Activated CD4-positive, alpha-beta T cell treated with anti-CD3 and anti-CD28 coated beads, Interleukin-2, amount 50 U/mL, for 16 hours (primary cell): ENCODE measurements around the gene NDUFS5.
A peak's percentile ranks its signal among the peaks of the same experiment; 100 is the strongest.
"Not testable (repeated sequence)": the region's sequence is repeated elsewhere in the genome, so short reads cannot be mapped to it uniquely, and the experiment has no call there.

Experiments used
- DNase-seq: peaks from one replicate; pipeline ENCODE4 v3.0.0-alpha.2; 2020

NDUFS5 gene

DNA sequence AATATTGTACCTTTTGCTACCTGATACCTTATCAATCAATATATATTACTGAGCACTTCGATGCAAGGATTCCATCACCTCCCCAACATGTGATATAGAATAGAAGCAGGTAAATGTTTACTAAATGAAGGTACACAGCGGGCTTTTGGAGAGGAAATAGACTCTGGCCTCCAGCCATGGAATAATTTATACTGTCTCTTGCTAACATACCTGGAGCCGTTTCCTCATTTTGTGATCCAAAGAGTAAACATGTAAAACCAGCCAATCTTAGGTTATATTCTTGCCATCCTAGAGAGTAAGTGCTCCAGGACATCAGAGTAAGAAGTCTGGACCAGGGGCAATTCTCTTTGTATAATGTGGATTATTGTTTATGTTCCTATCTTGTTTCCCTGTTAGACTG is 39.4 kb downstream of the NDUFS5 start:
- DNase-seq, result no peak

DNA sequence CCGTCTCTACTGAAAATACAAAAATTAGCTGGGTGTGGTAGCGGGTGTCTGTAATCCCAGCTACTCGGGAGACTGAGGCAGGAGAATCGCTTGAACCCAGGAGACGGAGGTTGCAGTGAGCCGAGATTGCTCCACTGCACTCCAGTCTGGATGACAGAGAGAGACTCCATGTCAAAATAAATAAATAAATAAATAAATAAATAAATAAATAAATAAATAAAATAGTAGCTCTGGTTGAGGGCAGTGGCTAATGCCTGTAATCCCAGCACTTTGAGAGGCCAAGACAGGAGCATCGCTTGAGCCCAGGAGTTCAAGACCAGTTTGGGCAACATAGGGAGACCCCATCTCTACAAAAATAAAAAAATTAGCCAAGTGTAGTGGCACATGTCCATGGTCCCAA is 42.1 kb downstream of the NDUFS5 start:
- not testable (repeated sequence) for DNase-seq

DNA sequence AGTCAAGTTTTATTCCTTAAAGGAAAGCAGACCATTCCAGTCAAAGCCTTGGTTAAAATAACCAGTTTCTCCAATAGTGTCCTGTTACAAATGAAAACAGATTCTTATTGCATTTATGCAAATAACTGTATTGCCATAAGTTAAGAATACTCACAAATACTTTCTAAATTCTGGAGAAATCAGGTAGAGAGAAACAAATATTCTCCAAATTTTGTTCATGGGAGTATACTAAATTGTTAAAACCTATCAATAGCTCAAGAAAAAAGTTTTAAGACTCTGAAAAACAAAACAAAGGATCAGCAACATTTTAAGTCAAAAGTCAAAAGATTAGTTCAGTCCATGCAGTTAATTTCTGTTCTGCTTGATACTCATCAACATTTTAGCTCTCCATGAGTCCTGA is 45.4 kb downstream of the NDUFS5 start:
- not testable (repeated sequence) for DNase-seq

DNA sequence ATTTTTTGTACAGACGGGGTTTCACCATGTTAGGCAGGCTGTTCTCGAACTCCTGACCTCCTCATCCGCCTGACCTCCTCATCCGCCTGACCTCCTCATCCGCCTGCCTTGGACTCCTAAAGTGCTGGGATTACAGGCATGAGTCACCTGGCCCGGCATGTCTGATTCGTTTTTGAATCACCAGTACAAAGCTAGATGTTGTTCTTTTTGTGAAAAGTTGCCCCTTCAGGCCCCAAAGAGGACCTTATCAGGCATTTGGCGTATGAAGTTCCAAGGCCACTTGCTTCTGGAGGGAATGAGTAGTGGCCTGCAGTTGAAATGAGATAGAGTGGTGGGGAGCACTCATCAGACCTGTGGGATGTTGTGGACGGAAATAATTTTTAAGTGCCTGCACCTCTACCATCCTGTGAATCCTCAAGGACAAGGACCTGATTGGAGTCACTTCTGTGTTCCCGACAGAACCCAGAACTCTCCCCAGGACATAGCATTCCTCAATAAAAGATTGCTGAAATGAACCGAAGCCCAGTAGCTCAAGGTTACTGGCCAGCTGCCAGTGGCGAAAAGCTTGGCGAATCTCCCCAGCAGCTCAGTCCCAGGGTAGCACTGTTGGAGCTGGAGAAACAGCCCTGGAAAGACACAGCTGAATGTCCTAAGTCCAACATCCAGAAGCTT is 50.1 kb downstream of the NDUFS5 start:
- no peak for DNase-seq

DNA sequence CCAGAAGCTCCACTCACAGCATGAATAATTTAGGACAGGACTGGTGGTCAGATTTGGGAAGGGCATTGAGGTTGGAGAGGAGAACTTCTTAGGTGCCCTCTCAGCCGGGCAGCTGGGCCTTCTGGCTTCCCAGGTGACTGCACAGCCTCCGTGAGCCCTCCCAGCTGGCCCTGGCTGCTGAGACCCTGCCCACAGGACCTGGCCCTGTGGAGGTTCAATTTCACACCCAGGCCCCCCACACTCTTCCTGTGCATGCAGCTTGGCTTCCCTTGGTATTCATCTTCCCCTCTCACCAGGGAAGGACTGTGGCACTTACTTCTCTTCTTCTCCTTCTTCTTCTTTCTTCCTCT is 50.6 kb downstream of the NDUFS5 start:
- DNase-seq, result no peak

DNA sequence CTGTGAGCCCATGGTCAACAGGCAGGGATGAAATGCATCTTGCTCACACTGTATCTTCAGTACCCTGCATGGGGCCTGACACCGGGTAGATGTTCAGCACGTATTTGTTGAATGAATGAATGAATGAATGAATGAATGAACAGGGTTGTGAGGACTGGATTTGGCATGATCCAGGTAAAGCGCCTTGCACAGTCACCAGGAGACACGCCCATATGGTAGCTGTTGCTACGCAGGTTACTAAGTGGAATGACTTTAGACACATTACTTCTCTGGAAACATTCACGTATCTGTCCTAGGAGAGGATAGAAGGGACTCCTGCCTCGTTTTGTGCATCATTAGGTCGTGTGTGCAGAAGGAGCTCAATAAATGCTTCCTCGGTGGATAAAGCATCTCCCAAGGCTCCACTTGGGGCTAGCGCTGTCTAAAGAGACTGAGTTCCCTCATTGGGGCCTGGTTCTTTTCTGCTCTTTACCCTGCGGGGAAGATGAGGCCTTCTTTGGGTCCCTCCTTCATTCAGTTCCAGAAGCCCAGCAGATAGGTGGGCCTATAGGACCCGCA is 54.2 kb downstream of the NDUFS5 start:
- DNase-seq, result no peak

DNA sequence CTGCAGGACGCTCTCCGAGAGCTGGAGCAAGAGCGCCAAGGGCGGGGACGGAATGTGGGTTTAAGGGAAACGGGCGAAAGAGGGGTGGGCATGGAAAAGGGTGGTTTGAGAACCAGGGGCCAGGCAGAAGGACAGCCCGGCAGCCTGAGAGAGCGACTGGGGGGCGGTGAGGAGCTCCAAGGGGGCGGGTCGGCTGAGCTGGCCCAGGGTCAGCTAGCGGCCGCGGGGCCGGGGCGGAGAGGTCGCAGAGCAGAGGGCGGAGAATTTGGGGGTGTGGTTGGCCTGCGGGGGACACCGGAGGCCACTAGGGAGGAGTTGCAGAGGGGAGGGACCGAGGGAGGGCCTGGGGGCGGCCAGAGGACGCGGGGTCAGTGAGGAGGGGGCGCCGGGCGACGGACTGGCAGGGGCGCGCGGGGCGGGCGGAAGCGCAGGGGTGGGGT is 54.7 kb downstream of the NDUFS5 start:
- no peak for DNase-seq

DNA sequence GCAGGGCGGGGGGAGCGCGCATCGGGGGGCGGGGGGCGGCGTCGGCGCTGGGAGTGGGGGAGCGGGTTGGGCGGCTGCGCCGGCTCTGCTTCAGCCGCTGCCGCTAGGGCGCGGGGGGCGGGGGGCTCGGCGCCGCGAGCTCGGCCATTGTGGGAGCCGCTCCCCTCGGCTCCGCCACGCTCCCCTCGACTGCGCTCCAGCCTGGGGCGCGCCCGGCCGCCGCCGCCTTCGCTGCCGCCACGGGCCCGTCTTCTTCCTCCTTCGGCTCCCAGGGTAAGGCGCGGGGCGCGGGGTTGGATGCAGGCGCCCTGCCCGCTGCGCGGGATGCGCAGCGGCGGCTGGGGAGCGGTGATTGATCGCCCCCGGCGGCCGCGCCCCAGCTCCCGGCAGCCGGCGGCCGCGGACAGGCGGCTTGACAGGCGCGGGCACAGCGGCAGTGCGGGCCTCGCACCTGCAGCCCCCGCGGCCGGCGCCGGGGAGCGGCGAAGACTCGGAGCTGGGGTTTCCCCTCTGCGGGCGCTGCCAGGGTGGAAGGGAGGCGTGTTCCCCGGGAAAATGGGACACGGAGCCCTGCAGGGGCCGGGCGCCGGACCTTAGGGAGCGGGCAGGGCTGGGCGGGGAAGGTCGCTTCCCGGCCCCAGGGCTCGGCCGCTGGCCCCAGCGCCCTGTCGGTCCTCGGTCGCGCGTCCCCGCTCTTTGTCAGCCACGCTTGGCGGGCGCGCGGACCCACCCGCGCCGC is 55.3 kb downstream of the NDUFS5 start:
- DNase-seq, result peak; percentile 14

DNA sequence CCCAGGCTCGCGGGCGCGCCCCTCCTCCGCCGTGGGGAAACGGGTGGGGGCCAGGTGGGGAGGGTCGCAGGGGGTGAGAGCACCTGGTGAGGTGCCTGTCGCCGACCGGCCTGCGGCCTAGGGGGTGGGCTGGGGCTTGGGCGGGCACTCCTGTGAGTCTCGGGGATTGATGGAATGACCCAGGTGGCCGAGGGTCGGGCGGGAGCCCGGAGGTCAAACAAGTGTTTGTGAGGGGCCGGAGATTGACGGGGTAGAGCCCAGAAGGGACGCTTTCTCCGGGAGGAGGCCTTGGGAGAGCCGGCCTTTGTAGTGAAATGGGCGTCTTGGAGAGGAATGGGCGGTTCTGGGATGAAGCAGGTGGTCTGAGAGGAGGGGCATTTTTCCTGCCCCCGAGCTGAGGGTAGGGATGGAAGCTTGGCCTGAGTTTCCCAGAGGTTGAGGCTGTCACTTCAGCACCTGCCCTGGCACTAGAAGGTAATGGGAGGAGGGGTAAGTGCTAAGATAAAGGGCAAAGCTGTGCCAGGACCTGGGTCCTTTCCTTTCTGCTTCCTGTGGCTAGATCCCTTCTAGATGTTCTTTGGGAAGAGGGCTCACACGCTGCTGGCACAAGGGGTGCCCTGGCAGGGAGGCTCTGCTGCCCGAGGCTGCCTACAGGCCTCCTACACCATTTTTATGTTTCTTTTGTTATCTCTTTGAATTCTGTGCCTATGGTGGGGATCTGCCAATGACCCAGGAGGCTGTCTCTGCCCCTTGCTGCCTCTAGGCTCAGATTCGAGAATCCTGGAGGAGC is 56.1 kb downstream of the NDUFS5 start:
- no peak for DNase-seq

DNA sequence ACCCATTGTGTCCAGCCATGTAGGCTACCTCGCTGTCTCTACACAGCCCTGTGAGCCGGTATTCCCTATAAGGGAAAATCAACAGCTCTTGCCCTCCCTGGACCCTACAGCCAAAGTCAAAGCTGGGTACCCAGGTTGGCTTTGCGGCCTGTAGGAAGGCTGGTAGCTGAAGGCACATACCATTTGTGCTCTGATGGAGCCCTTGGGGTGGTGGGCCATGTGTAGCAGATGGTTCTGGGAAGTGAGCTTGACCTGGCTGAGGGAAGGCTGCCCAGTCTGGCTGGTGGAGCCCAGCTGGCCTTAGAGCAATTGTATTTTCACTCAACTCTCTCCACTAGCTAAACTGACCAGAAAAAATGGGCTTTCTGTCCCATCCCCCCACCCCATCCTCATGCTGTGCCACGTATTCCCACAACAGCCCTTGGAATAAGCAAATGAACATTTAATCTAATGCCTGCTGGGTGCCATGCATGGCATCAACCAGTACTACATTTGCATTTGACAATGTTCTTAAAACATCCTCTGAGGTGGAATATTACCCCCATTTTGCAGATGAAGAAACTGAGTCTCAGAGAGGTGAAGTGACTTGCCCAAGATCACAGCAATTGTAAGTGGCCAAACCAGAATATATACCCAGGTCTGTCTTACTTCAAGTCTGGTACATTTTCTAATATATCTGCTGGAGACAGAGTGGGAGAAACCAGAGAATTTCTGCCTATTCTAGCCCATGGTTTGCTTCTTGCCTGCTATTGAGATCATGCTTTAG is 56.8 kb downstream of the NDUFS5 start:
- DNase-seq, result no peak

DNA sequence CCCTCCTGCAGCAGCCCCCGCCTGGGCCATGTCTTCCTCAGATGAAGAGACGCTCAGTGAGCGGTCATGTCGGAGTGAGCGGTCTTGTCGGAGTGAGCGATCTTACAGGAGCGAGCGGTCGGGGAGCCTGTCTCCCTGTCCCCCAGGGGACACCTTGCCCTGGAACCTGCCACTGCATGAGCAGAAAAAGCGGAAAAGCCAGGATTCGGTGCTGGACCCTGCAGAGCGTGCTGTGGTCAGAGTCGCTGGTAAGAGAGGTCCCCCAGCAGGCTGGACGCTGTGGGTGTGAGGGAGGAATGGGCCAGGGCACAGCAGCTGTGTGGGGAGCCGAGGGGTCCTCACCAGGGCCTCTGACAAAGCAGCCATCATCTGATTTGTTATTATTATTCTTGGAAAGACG is 58.0 kb downstream of the NDUFS5 start:
- DNase-seq, result no peak
